GM12872 (cell line): ENCODE measurements around the gene CPM.

ENCODE experiments used
- TF ChIP-seq, protein P1 (sequence below): IDR thresholded peaks from 3 replicates; pipeline ENCODE4 v1.5.1; 2011; ENCODE audit warnings: low read depth, mild to moderate bottlenecking, low read length, moderate library complexity; ENCODE audit not compliant: insufficient read depth

CPM gene

DNA sequence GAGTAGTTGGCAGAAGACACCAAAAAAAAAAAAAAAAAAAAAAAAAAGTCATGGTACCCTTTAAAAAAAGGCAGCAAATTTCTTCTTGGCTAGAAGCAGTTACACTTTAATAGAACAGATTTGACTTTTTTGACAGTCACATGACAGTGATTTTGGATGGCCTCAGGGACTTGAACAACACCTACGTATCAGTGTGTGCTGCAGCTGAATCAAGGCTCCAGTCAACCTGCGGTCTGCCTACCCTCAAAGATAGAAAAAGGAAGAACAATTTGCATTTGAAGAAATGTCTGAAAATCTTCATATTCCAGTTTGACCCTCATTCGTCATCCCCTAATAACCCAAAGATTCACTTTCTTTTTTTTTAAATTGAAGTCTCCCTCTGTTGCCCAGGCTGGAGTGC is 71.1 kb downstream of the CPM start:
- TF ChIP-seq, protein P1, sequence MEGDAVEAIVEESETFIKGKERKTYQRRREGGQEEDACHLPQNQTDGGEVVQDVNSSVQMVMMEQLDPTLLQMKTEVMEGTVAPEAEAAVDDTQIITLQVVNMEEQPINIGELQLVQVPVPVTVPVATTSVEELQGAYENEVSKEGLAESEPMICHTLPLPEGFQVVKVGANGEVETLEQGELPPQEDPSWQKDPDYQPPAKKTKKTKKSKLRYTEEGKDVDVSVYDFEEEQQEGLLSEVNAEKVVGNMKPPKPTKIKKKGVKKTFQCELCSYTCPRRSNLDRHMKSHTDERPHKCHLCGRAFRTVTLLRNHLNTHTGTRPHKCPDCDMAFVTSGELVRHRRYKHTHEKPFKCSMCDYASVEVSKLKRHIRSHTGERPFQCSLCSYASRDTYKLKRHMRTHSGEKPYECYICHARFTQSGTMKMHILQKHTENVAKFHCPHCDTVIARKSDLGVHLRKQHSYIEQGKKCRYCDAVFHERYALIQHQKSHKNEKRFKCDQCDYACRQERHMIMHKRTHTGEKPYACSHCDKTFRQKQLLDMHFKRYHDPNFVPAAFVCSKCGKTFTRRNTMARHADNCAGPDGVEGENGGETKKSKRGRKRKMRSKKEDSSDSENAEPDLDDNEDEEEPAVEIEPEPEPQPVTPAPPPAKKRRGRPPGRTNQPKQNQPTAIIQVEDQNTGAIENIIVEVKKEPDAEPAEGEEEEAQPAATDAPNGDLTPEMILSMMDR: no peak

DNA sequence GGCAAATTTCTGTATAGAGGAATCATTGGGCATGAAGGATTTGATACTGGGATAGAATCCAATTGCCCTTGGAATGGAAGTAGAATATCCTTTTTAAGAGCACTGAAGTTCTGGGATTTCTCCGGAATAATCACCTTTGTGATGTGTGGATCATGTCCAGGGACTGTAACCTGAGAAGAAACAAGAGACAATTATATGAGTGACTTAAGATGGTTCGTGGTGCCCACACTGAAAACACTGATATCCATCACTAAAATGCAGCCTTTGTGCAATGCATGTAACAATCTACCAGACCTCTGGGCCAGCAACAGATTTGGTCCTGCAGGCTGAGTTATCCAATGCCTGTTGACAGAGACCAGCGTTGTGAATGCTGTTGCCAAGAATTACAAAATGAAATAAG is 76.5 kb downstream of the CPM start:
- TF ChIP-seq, protein P1: no peak

DNA sequence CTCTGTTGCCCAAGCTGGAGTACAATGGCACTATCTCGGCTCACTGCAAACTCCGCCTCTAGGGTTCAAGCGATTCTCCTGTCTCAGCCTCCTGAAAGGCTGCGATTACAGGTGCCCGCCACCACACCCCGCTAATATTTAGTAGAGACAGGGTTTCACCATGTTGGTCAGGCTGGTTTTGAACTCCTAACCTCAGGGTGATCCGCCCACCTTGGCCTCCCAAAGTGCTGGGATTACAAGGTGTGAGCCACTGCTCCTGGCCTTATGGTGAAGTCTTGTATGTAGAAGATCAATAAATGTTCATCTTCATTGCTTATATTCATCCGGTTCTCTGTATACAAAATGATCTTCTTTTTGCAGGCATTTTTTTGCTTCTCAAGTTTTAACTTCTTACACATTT is 77.2 kb downstream of the CPM start:
- TF ChIP-seq, protein P1: no peak

DNA sequence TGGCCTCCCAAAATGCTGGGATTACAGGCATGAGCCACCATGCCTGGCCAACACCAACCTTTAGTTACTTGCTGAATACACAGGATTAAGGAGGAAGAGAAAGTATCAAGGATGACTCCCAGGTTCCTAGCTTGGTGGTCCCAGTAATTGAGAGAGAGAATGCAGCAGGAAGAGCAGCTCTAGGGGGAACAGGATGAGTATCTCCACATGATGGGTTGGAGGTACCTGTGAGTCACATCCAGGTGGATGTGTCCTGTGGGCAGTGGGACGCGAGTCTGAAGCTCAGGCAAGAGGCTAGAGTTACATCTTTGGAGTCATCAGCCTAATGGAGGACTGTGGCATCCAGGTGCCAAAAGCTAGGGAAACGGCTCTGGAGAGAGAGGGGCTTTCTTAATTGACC is 77.9 kb downstream of the CPM start:
- TF ChIP-seq, protein P1: no peak

DNA sequence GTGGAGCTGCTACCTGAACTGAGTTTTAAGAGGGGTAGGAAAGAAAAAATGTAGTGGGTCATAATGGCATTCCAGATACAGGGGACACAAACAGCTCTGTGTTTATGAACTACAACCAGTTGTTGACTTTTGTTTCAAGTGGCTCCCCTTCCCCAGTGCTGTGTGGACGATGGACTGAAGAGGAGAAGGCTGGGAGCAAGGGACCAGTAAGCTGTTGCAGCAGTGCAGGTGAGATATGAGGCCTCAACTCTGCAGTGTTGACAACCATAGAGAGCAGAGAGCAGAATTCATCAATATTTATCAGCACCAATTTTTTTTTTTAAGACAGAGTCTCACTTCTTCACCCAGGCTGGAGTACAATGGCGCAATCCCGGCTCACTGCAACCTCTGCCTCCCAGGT is 78.4 kb downstream of the CPM start:
- TF ChIP-seq, protein P1: no peak

DNA sequence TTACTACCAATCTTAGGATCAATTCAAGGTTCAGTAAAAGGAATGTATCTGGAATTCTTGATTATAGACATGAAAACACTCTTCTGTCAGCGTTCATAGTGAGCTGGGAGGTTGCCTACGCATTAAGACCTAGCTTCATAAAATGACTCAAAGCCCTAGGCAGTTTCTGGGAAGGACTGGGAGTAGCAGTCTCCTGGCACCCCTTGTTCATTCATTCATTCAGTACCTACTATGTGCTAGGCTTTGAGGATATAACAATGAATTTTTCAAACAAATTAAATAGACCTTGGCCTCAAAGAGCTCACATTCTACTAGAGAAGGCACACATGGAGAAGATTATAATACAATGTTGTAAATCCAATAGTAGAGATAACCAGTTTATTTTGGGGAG is 78.9 kb downstream of the CPM start:
- TF ChIP-seq, protein P1: no peak

DNA sequence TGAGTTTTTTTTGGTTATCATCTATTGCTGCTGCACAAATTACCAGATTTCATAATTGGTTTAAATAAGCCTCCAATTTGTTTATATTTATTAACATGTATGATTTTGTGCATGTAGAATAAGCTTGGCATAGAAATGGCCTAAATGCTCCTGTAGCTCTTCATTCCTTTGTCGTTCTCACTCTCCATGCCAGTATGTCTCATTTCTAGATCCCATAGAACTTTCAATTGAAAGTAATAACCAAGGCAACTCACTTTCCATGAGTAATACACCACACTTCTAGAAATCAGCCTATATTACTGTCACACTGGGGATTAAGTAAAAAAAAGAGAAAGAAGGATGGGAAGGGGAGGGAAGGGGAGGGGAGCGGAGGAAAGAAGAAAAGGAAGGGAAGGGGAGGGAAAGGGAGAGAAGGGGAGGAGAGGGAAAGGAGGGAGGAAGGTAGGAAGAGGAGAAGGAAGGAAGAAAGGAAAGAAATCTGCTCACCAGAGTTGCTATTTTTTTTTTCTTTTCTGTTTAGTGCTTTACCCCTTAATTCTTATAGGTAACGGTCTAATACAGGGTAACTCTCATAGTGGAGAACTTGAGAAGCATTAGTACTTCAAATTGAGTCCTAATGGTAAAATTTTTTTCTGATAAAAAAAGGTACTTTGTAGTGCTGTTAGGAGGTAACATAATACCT is 79.4 kb downstream of the CPM start:
- TF ChIP-seq, protein P1: no peak
